NCI-H526 (cell line): ENCODE measurements around the gene ME3.
"Not testable (repeated sequence)": the region's sequence is repeated elsewhere in the genome, so short reads cannot be mapped to it uniquely, and the experiment has no call there.

Source experiments
- DNase-seq, 2 experiments: peaks; one replicate each; lab custom pipeline; 2025; lab: John Stamatoyannopoulos, UW

Gene ME3

DNA sequence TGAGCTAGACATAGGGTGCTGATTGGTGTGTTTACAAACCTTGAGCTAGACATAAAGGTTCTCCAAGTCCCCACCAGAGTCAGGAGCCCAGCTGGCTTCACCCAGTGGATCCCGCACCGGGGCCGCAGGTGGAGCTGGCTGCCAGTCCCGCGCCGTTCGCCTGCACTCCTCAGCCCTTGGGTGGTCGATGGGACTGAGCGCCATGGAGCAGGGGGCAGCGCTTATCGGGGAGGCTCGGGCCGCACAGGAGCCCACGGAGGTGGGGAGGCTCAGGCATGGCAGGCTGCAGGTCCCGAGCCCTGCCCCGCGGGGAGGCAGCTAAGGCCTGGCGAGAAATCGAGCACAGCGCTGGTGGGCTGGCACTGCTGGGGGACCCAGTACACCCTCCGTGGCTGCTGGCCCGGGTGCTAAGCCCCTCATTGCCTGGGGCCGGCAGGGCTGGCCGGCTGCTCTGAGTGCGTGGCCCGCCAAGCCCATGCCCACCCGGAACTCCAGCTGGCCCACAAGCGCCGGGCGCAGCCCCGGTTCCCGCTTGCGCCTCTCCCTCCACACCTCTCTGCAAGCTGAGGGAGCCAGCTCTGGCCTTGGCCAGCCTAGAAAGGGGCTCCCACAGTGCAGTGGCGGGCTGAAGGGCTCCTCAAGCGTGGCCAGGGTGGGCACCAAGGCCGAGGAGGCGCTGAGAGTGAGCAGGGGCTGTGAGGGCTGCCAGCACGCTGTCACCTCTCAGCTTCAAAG, 238.9 kb downstream of the ME3 start:
- DNase-seq = not testable (repeated sequence)

DNA sequence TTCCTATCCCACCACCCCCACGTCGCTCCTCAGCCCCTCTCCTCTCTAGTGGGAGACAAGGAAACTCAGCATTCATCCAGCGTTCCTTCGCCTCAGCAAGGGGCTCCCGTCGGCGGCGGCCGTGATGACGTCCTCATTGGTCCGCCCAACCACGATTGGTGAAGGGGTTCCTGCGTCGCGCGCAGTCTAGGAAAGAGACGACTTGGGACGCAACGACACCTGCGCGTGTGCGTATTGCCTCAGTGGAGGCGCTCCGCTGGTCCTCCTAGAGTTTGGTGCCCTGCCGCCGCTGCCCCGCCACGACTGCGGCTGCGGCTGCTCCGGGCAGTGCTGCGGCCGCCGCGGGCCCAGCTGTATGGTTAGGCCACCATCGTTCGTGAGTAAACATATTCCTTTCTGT, 241.2 kb downstream of the ME3 start:
- no peak for DNase-seq

- DNase-seq = no peak
These were observed 245.0 kb downstream of the ME3 start for GRCh38 chr11:86427441-86427840.

- not testable (repeated sequence) for DNase-seq
These were observed 248.9 kb downstream of the ME3 start for GRCh38 chr11:86423488-86423887.

GRCh38 chr11:86422371-86422770, 250.0 kb downstream of the ME3 start:
- DNase-seq = no peak

DNA sequence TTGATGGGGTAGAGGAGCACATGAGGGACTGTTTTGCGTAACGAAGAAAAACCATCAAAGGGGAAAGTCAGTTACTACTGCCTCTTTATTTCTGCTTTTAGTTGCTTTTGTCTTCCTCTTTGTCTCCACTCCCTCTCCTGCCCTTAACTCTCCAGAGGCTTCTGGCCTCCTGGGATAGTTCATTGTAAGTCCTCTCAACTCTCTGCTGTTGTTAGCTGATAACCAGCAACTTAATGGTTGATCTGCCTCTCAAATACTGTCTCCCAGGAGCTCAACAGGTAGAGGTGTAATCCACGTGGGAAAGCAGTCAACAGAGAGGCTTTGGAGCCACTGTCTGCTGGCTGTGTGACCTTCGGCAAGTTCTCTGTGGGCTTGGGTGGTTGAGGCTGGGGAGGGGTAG, 250.5 kb downstream of the ME3 start:
- DNase-seq = no peak

- DNase-seq = peak in 1 of 2 experiments; percentile 22
These were observed 253.5 kb downstream of the ME3 start for GRCh38 chr11:86418917-86419316.

DNA sequence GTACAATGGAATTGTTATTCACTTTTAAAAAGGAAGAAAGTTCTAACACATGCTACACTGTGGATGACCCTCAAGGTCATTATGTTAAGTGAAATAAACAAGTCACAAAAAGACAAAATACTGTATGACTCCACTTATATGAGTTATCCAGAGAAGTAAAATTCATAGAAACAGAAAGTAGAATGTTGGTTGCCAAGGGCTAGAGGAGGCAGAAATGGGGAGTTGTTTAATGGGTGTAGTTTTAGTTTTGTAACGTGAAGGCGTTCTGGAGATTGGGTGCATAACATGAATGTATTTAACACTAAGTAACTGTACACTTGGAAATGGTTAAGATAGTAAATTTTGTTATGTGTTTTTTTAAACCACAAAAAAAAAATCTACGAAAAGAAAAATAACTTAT, 253.9 kb downstream of the ME3 start:
- DNase-seq = no peak

GRCh38 chr11:86418106-86418505, 254.3 kb downstream of the ME3 start:
- no peak for DNase-seq

GRCh38 chr11:86416951-86417350, 255.5 kb downstream of the ME3 start:
- not testable (repeated sequence) for DNase-seq

DNA sequence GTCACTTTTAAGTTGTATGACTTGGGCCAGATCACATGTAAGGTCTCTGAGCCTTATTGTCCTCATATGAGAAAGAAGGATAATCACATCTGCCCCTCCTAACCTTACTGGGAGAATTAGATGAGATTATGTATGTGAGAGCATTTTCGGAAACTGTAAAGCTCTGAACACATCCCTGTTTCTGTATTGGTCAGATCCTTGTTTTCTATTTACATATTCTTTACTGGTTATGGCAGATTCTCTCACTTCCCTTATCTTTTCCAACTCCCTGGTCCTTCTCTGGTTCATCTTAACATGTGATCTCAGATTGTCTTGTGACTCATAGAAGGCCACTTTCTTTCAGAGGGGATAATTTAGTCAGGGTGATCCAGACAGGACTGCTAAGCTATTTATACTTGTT, 255.9 kb downstream of the ME3 start:
- DNase-seq = no peak

DNA sequence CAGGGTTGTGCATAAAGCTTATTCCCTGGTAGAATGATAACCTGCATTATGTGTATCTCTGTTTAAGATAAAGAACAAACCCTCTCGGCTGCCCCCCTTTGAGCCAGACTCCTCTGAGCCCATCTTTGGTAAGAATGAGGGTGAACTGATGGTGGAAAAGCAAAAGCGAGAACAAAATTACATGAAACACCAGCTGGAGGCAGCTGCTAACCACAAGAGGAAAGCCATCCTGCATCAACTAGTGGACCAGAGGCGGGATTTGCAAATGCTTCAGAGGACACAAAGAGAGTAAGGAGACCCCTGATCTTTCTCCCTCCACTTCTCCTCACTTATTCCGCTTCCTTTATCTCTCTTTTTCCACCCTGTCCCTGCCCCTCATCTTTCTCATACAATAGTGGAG, 257.4 kb downstream of the ME3 start:
- no peak for DNase-seq

DNA sequence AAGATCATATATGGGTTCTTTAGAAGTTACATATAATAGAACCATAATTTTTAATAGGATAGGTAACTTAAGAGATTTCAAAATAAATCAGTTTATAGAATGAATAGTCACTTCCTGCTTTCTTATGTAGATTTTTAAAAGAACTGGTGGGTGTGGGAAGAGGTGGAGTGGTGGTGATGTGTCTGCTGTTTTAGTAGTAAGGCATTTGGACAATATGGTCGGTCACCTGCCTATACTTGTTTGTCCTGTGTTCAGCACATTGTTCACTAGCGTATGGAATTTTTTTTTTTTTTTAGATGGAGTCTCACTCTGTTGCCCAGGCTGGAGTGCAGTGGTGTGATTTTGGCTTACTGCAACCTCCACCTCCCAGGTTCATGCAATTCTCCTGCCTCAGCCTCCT, 258.4 kb downstream of the ME3 start:
- DNase-seq = no peak

DNA sequence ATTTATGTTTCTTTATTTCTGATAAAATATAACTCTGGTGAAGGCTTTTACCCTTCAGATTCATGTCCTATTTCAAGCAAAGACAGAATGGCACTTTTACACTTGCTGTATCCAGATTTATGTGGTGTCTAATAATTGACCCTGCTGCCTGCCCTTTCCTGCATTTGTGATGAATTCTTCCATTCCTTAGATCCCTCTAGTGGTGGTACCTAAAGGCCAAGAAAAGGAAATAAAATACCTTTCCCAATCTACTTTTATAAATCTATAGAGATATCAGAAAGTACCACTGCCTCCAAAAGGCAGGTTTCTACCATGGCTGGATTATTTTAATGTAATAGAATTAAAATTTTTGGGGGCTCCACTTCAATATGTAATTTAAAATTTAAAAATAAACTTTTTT, 263.6 kb downstream of the ME3 start:
- peak in 1 of 2 experiments; percentile 3 for DNase-seq

DNA sequence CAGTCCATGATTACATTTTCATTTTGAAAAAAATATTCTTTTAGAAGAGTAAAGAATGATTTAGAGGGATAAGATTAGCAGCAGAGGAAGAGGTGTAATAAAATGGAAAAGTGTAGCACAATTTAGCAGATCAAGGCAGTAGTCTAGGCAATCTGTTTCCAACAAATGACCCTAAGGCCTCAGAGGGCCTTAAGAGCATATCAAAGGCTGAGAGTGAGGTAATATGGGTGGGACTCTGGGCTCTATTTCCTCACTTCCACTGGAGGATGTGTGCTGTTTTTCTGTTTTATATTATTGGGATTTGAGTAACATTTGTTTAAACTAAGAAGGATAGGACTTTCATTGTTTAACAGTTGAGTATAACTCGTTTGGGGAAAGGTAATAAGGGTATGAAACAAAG, 269.0 kb downstream of the ME3 start:
- no peak for DNase-seq

DNA sequence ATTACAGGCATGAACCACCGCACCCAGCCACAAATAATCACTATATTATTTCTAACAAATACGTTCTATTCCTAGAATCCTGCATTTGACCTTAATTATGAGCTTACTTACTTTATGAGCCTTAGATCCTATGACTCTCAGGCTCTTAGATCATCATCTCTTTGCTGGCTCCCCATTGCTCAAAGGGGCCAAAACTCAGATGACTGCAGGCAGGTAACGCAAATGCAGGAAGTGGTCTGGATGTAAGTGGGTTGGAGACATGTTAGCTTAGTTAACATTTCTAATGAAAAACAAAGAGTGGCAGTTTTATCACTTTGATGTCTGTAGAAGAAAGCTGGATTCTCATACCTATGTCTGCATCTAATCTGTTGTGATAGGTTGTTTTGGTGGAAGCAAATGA, 274.3 kb downstream of the ME3 start:
- DNase-seq = no peak

- DNase-seq = no peak
These were observed 275.1 kb downstream of the ME3 start for GRCh38 chr11:86397351-86397750.

GRCh38 chr11:86396396-86396795, 276.0 kb downstream of the ME3 start:
- DNase-seq = no peak

- DNase-seq = no peak
These were observed 277.3 kb downstream of the ME3 start for GRCh38 chr11:86395061-86395551.
